ENCODE measurements around the gene GLRB. TPM values are rescaled to one million over a fixed set of nuclear protein-coding genes. Genes with fewer than 3 reads are reported as not detected.

The GLRB gene
- total RNA-seq, 1 donor from 2014 or later, result 2.9 TPM

GRCh38 chr4:157072002-157072401, 3.9 kb upstream of the GLRB start:
- no peaks in the 10 kb centered on the region for H3K36me3 ChIP-seq
- H3K9me3 ChIP-seq, result no peaks in the 10 kb centered on the region
- H3K4me3 ChIP-seq, result no peak overlapping the region
- TF ChIP-seq CTCF (IDR thresholded peaks at IDR 0.05), result no peak
- TF ChIP-seq POLR2AphosphoS5 (IDR thresholded peaks at IDR 0.05; ENCODE audit: insufficient read depth in 1 of 2, low read depth in 1 of 2), result no peak
- no peak for TF ChIP-seq POLR2A (IDR thresholded peaks at IDR 0.05)
- intact Hi-C loops (cut with DNase I), result no loop called here
- no peak for DNase-seq (ENCODE audit: extremely low spot score in 2 of 2)
- H3K27ac ChIP-seq, result no peak overlapping the region
- H3K4me1 ChIP-seq, result no peaks in the 10 kb centered on the region
- no peaks in the 10 kb centered on the region for H3K27me3 ChIP-seq

GRCh38 chr4:157075401-157075800, 549 bp upstream of the GLRB start:
- intact Hi-C loops (cut with DNase I), result no loop called here
- no peak for DNase-seq (ENCODE audit: extremely low spot score in 2 of 2)
- no peak for TF ChIP-seq POLR2A (IDR thresholded peaks at IDR 0.05)
- no peak for TF ChIP-seq CTCF (IDR thresholded peaks at IDR 0.05)
- no peak for TF ChIP-seq POLR2AphosphoS5 (IDR thresholded peaks at IDR 0.05; ENCODE audit: insufficient read depth in 1 of 2, low read depth in 1 of 2)
- Histone ChIP-seq H3K4me3 (peak overlapping the region; percentile 56 to 67), H3K27ac (no peak overlapping the region), H3K4me1 (no peaks in the 10 kb centered on the region), H3K36me3 (no peaks in the 10 kb centered on the region), H3K9me3 (no peaks in the 10 kb centered on the region), H3K27me3 (no peaks in the 10 kb centered on the region)

- no peak overlapping the region for H3K27ac ChIP-seq
- no peaks in the 10 kb centered on the region for H3K4me1 ChIP-seq
- H3K36me3 ChIP-seq, result no peaks in the 10 kb centered on the region
- intact Hi-C loops (cut with DNase I), result no loop called here
- no peak for DNase-seq (ENCODE audit: extremely low spot score in 2 of 2)
- no peaks in the 10 kb centered on the region for H3K27me3 ChIP-seq
- TF ChIP-seq POLR2AphosphoS5 (IDR thresholded peaks at IDR 0.05; ENCODE audit: insufficient read depth in 1 of 2, low read depth in 1 of 2) (no peak), POLR2A (IDR thresholded peaks at IDR 0.05) (no peak), CTCF (IDR thresholded peaks at IDR 0.05) (no peak)
- no peaks in the 10 kb centered on the region for H3K9me3 ChIP-seq
- peak overlapping the region; percentile 56 to 67 for H3K4me3 ChIP-seq
Measured at GRCh38 chr4:157076578-157076947, 613 bp downstream of the GLRB start.

DNA sequence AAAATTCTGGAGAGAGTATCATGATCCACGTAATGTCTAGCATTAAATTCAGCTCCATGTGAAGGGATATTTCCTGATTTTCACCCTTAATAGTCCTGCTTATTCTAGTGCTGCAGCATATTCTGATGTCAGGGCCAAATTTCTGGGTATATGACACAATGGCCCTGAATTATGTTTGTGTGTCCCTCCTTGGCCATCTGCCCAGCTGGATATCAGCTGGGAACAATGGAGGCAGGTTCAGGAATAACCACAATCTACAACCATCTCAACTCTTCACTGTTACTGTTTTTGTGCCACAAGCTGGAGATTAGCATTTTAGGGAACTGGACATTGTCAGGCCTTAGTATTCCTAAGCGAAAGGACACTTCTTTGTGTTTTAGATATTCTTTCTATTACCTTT, 3.5 kb downstream of the GLRB start:
- Histone ChIP-seq H3K4me3 (no peak overlapping the region), H3K27ac (no peak overlapping the region), H3K4me1 (no peaks in the 10 kb centered on the region), H3K27me3 (no peaks in the 10 kb centered on the region), H3K36me3 (no peaks in the 10 kb centered on the region), H3K9me3 (no peaks in the 10 kb centered on the region)
- TF ChIP-seq CTCF (IDR thresholded peaks at IDR 0.05) (no peak), POLR2AphosphoS5 (IDR thresholded peaks at IDR 0.05; ENCODE audit: insufficient read depth in 1 of 2, low read depth in 1 of 2) (no peak), POLR2A (IDR thresholded peaks at IDR 0.05) (no peak)
- intact Hi-C loops (cut with DNase I), result no loop called here
- no peak for DNase-seq (ENCODE audit: extremely low spot score in 2 of 2)

DNA sequence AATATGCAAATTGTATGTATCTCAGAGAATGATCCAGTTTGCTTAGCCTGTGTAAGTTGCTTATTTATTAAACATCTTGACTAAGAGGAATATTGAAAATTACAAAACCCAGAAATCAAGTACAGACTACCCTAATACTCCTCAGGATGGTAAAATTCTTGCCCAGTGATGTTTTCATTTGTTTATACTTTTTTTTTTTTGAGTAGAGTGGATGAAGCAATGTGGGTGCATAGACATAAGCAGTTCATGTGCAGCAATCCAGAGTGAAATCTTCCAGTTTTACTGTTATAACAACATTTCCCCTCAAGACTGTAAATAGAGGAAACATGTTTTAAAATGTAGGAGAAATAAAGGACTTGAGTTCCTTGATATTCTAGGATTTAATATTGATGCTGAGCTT, 4.7 kb downstream of the GLRB start:
- no peaks in the 10 kb centered on the region for H3K27me3 ChIP-seq
- no peaks in the 10 kb centered on the region for H3K36me3 ChIP-seq
- TF ChIP-seq POLR2AphosphoS5 (IDR thresholded peaks at IDR 0.05; ENCODE audit: insufficient read depth in 1 of 2, low read depth in 1 of 2) (no peak), CTCF (IDR thresholded peaks at IDR 0.05) (no peak), POLR2A (IDR thresholded peaks at IDR 0.05) (no peak)
- no peak overlapping the region for H3K27ac ChIP-seq
- H3K4me3 ChIP-seq, result no peak overlapping the region
- intact Hi-C loops (cut with DNase I), result no loop called here
- H3K4me1 ChIP-seq, result no peaks in the 10 kb centered on the region
- no peaks in the 10 kb centered on the region for H3K9me3 ChIP-seq
- DNase-seq (ENCODE audit: extremely low spot score in 2 of 2), result no peak
